ENCODE measurements around the gene PSTPIP2. TPM values are rescaled to one million over a fixed set of nuclear protein-coding genes. Genes with fewer than 3 reads are reported as not detected.

PSTPIP2 gene
- total and polyA plus RNA-seq, 2 experiments from 2014 or later: 1.4 to 2.6 TPM

DNA sequence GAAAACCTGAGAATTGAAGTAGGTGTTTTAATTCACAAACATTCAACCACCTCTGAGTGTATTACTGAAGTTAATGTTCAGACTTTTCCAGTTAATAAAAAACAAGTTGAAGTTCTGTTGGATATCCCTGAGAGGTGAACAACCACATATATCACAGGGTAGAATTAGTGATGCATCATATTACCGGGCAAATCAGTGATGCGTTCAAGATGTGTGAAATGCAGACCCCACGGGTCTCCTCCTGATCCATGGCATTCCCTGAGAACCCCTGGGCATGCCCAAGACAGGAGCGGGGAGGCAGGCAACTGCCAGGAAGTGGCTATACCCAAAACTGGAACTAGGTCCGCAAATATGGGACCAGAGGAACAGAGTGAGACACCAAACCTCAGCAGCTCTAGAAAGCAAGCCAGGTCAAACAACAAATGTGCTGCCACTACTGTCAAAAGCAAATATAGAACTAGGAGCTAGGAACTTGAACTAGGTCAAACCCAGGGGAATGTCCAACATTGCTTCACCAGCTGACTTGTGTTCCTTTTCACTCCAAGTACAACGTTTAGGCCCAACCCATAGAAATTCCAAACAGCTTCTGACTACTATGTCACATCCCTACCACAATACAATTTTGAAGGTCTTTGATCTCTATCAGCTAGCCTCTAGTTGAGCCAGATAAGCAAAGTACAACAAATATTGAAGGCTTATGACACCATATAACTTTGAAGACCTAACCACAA is 20.2 kb downstream of the PSTPIP2 start:
- no peaks in the 10 kb centered on the region for H3F3A ChIP-seq (replicated peaks; ENCODE audit: low read depth)
- TF ChIP-seq NANOG (IDR thresholded peaks at IDR 0.05; ENCODE audit: borderline replicate concordance) (no peak), CREB1 (CRISPR knock-in tag; IDR thresholded peaks at IDR 0.05; ENCODE audit: low read depth) (no peak), POLR2AphosphoS5 (IDR thresholded peaks at IDR 0.05; ENCODE audit: low read depth) (no peak), JUNB (IDR thresholded peaks at IDR 0.05; ENCODE audit: unreplicated experiment) (no peak), EZH2 (IDR thresholded peaks at IDR 0.05; ENCODE audit: low read depth, unreplicated experiment) (no peak), EZH2phosphoT487 (IDR thresholded peaks at IDR 0.05; ENCODE audit: unreplicated experiment) (no peak), STAT1 (IDR thresholded peaks at IDR 0.05; ENCODE audit: unreplicated experiment) (no peak), ZNF114 (CRISPR knock-in tag; IDR thresholded peaks at IDR 0.05) (no peak), ZNF331 (CRISPR knock-in tag; IDR thresholded peaks at IDR 0.05; ENCODE audit: low read depth) (no peak)
- TF ChIP-seq, protein P1, sequence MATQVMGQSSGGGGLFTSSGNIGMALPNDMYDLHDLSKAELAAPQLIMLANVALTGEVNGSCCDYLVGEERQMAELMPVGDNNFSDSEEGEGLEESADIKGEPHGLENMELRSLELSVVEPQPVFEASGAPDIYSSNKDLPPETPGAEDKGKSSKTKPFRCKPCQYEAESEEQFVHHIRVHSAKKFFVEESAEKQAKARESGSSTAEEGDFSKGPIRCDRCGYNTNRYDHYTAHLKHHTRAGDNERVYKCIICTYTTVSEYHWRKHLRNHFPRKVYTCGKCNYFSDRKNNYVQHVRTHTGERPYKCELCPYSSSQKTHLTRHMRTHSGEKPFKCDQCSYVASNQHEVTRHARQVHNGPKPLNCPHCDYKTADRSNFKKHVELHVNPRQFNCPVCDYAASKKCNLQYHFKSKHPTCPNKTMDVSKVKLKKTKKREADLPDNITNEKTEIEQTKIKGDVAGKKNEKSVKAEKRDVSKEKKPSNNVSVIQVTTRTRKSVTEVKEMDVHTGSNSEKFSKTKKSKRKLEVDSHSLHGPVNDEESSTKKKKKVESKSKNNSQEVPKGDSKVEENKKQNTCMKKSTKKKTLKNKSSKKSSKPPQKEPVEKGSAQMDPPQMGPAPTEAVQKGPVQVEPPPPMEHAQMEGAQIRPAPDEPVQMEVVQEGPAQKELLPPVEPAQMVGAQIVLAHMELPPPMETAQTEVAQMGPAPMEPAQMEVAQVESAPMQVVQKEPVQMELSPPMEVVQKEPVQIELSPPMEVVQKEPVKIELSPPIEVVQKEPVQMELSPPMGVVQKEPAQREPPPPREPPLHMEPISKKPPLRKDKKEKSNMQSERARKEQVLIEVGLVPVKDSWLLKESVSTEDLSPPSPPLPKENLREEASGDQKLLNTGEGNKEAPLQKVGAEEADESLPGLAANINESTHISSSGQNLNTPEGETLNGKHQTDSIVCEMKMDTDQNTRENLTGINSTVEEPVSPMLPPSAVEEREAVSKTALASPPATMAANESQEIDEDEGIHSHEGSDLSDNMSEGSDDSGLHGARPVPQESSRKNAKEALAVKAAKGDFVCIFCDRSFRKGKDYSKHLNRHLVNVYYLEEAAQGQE (IDR thresholded peaks at IDR 0.05; ENCODE audit: unreplicated experiment): no peak
- TF ChIP-seq, protein P2, sequence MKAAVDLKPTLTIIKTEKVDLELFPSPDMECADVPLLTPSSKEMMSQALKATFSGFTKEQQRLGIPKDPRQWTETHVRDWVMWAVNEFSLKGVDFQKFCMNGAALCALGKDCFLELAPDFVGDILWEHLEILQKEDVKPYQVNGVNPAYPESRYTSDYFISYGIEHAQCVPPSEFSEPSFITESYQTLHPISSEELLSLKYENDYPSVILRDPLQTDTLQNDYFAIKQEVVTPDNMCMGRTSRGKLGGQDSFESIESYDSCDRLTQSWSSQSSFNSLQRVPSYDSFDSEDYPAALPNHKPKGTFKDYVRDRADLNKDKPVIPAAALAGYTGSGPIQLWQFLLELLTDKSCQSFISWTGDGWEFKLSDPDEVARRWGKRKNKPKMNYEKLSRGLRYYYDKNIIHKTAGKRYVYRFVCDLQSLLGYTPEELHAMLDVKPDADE (IDR thresholded peaks at IDR 0.05): no peak
- TF ChIP-seq, protein P3, sequence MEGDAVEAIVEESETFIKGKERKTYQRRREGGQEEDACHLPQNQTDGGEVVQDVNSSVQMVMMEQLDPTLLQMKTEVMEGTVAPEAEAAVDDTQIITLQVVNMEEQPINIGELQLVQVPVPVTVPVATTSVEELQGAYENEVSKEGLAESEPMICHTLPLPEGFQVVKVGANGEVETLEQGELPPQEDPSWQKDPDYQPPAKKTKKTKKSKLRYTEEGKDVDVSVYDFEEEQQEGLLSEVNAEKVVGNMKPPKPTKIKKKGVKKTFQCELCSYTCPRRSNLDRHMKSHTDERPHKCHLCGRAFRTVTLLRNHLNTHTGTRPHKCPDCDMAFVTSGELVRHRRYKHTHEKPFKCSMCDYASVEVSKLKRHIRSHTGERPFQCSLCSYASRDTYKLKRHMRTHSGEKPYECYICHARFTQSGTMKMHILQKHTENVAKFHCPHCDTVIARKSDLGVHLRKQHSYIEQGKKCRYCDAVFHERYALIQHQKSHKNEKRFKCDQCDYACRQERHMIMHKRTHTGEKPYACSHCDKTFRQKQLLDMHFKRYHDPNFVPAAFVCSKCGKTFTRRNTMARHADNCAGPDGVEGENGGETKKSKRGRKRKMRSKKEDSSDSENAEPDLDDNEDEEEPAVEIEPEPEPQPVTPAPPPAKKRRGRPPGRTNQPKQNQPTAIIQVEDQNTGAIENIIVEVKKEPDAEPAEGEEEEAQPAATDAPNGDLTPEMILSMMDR (conservative IDR thresholded peaks at IDR 0.05; ENCODE audit: low read depth in 2 of 2): no peak
- H3K9me2 ChIP-seq (ENCODE audit: insufficient read depth): no peaks in the 10 kb centered on the region
- no peaks in the 10 kb centered on the region for H4K20me1 ChIP-seq (replicated peaks; ENCODE audit: insufficient read depth)
- no peak overlapping the region for H3K4me3 ChIP-seq
- Mint-ChIP-seq H3K27ac (no peak overlapping the region), H3K9me3 (no peaks in the 10 kb centered on the region), H3K27me3 (ENCODE audit: insufficient read depth, low read depth, poor library complexity) (peaks cover 4% of the 10 kb centered on the region), H3K4me1 (no peaks in the 10 kb centered on the region), H3K4me3 (no peak overlapping the region), H3K36me3 (ENCODE audit: low read depth) (no peaks in the 10 kb centered on the region)
- DNase-seq (ENCODE audit: low spot score) (no peak), ATAC-seq (no peak)
- H2AFZ ChIP-seq: no peak overlapping the region
- no peaks in the 10 kb centered on the region for H3K27me3 ChIP-seq (ENCODE audit: insufficient read depth)
- H3K27ac ChIP-seq (ENCODE audit: low read depth): no peak overlapping the region
- no peaks in the 10 kb centered on the region; the same call in 1 of the 2 replicates for H3K36me3 ChIP-seq (ENCODE audit: insufficient read depth)
- H3K4me1 ChIP-seq (ENCODE audit: insufficient read depth): no peaks in the 10 kb centered on the region
- H3K79me2 ChIP-seq (replicated peaks; ENCODE audit: insufficient read depth): no peaks in the 10 kb centered on the region
- no peak overlapping the region for H3K4me2 ChIP-seq
